Measurements from ENCODE around the gene SND1.
"Not testable (repeated sequence)": the region's sequence is repeated elsewhere in the genome, so short reads cannot be mapped to it uniquely, and the experiment has no call there.

SND1 gene

GRCh38 chr7:127665922-127666321, 13.9 kb downstream of the SND1 start:
- TF ChIP-seq POLR2A (IDR thresholded peaks at IDR 0.05; ENCODE audit: low read length) (no peak), GATA1 (IDR thresholded peaks at IDR 0.05; ENCODE audit: low read depth, low read length) (no peak)
- DNase-seq: no peak

GRCh38 chr7:127666602-127667001, 14.6 kb downstream of the SND1 start:
- no peak for DNase-seq
- TF ChIP-seq POLR2A (IDR thresholded peaks at IDR 0.05; ENCODE audit: low read length) (no peak), GATA1 (IDR thresholded peaks at IDR 0.05; ENCODE audit: low read depth, low read length) (no peak)

- no peak for DNase-seq
- no peak for TF ChIP-seq POLR2A (IDR thresholded peaks at IDR 0.05; ENCODE audit: low read length)
- TF ChIP-seq GATA1 (IDR thresholded peaks at IDR 0.05; ENCODE audit: low read depth, low read length): no peak
Observed at GRCh38 chr7:127667017-127667670, 15.2 kb downstream of the SND1 start.

GRCh38 chr7:127667759-127668530, 16.0 kb downstream of the SND1 start:
- no peak for TF ChIP-seq POLR2A (IDR thresholded peaks at IDR 0.05; ENCODE audit: low read length)
- TF ChIP-seq GATA1 (IDR thresholded peaks at IDR 0.05; ENCODE audit: low read depth, low read length): no peak
- no peak for DNase-seq

GRCh38 chr7:127671341-127671740, 19.3 kb downstream of the SND1 start:
- DNase-seq: no peak
- TF ChIP-seq POLR2A (IDR thresholded peaks at IDR 0.05; ENCODE audit: low read length) (no peak), GATA1 (IDR thresholded peaks at IDR 0.05; ENCODE audit: low read depth, low read length) (no peak)

GRCh38 chr7:127673902-127674301, 21.9 kb downstream of the SND1 start:
- DNase-seq: no peak
- no peak for TF ChIP-seq GATA1 (IDR thresholded peaks at IDR 0.05; ENCODE audit: low read depth, low read length)
- no peak for TF ChIP-seq POLR2A (IDR thresholded peaks at IDR 0.05; ENCODE audit: low read length)

- DNase-seq: no peak
- TF ChIP-seq POLR2A (IDR thresholded peaks at IDR 0.05; ENCODE audit: low read length) (no peak), GATA1 (IDR thresholded peaks at IDR 0.05; ENCODE audit: low read depth, low read length) (no peak)
Observed at GRCh38 chr7:127674361-127674760, 22.4 kb downstream of the SND1 start.

- not testable (repeated sequence) for DNase-seq
Observed at GRCh38 chr7:127674923-127675322, 22.9 kb downstream of the SND1 start.

- TF ChIP-seq GATA1 (IDR thresholded peaks at IDR 0.05; ENCODE audit: low read depth, low read length): no peak
- TF ChIP-seq POLR2A (IDR thresholded peaks at IDR 0.05; ENCODE audit: low read length): no peak
- DNase-seq: no peak
Observed at GRCh38 chr7:127675721-127676120, 23.7 kb downstream of the SND1 start.

- TF ChIP-seq GATA1 (IDR thresholded peaks at IDR 0.05; ENCODE audit: low read depth, low read length): no peak
- TF ChIP-seq POLR2A (IDR thresholded peaks at IDR 0.05; ENCODE audit: low read length): no peak
- no peak for DNase-seq
Observed at GRCh38 chr7:127677433-127678230, 25.6 kb downstream of the SND1 start.

- TF ChIP-seq GATA1 (IDR thresholded peaks at IDR 0.05; ENCODE audit: low read depth, low read length) (no peak), POLR2A (IDR thresholded peaks at IDR 0.05; ENCODE audit: low read length) (no peak)
Observed at GRCh38 chr7:127678337-127678736, 26.3 kb downstream of the SND1 start.

GRCh38 chr7:127678947-127679346, 27.0 kb downstream of the SND1 start:
- no peak for DNase-seq
- TF ChIP-seq GATA1 (IDR thresholded peaks at IDR 0.05; ENCODE audit: low read depth, low read length) (no peak), POLR2A (IDR thresholded peaks at IDR 0.05; ENCODE audit: low read length) (no peak)

More at GRCh38 chr7:127678337-127678736, 26.3 kb downstream of the SND1 start:
- DNase-seq: no peak

GRCh38 chr7:127680983-127681382, 29.0 kb downstream of the SND1 start:
- no peak for TF ChIP-seq POLR2A (IDR thresholded peaks at IDR 0.05; ENCODE audit: low read length)
- no peak for TF ChIP-seq GATA1 (IDR thresholded peaks at IDR 0.05; ENCODE audit: low read depth, low read length)
- DNase-seq: no peak

- DNase-seq: no peak
- no peak for TF ChIP-seq POLR2A (IDR thresholded peaks at IDR 0.05; ENCODE audit: low read length)
- no peak for TF ChIP-seq GATA1 (IDR thresholded peaks at IDR 0.05; ENCODE audit: low read depth, low read length)
Observed at GRCh38 chr7:127682140-127682539, 30.1 kb downstream of the SND1 start.

Measured in erythroblast (primary cell).